Epithelial cell of esophagus (primary cell): Measurements from ENCODE around the gene TRPM1.
A peak's percentile ranks its signal among the peaks of the same experiment; 100 is the strongest.

Source experiments
- DNase-seq: peaks from one replicate; pipeline ENCODE4 v3.0.0; 2010; ENCODE audit warnings: low read depth
- H3K4me3 ChIP-seq: 2 replicates; pipeline ENCODE4 v1.5.1; 2011; ENCODE audit warnings: mild to moderate bottlenecking, low read length, control low read depth
- TF ChIP-seq, protein P1 (sequence below): IDR thresholded peaks from 2 replicates; pipeline ENCODE4 v1.5.1; 2011; ENCODE audit warnings: low read depth, mild to moderate bottlenecking, low read length, control low read depth, inconsistent platforms; ENCODE audit not compliant: insufficient read depth; ENCODE audit errors: missing control alignments

The TRPM1 gene

DNA sequence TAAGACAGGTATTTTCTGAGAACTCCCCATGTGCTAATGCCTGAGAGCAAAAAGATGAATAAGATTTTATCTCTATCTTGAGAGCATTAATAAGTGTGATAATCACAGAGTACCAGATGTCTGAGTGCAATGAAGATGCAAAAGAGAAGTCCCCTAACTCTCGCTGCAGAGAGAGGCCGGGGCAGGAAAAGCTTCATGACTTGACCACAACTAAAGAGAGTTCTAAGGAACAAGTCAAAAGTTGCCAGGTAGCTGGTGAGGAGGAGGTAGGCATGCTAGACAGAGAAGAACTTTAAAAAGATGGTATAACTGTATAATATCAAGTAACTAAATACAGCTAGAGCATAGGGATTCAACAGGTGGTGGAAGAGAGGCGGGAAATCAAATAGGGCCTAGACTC is 138.9 kb downstream of the TRPM1 start:
- no peak overlapping the region for H3K4me3 ChIP-seq
- no peak for DNase-seq
- TF ChIP-seq, protein P1, sequence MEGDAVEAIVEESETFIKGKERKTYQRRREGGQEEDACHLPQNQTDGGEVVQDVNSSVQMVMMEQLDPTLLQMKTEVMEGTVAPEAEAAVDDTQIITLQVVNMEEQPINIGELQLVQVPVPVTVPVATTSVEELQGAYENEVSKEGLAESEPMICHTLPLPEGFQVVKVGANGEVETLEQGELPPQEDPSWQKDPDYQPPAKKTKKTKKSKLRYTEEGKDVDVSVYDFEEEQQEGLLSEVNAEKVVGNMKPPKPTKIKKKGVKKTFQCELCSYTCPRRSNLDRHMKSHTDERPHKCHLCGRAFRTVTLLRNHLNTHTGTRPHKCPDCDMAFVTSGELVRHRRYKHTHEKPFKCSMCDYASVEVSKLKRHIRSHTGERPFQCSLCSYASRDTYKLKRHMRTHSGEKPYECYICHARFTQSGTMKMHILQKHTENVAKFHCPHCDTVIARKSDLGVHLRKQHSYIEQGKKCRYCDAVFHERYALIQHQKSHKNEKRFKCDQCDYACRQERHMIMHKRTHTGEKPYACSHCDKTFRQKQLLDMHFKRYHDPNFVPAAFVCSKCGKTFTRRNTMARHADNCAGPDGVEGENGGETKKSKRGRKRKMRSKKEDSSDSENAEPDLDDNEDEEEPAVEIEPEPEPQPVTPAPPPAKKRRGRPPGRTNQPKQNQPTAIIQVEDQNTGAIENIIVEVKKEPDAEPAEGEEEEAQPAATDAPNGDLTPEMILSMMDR: no peak

DNA sequence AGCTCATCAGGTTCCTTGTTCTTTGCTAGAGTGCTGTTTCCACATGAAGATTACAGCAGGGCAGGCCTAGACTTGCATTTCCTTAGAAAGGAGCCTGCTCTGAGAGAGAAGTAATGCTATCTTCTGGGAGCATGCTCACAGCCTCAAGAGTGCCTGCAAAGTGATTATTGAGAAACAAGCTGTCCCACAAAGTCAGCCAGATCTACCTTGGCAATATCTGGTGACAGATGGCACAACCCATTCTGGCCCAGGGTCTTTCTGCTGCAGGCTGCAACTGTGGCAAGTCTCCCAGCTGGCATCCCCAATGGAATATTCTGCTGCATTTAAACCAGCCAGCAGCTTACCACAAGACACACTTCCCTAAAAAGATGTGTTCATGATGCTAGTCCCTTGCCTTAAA is 139.4 kb downstream of the TRPM1 start:
- TF ChIP-seq, protein P1: no peak
- peak; percentile 93 for DNase-seq
- no peak overlapping the region for H3K4me3 ChIP-seq

DNA sequence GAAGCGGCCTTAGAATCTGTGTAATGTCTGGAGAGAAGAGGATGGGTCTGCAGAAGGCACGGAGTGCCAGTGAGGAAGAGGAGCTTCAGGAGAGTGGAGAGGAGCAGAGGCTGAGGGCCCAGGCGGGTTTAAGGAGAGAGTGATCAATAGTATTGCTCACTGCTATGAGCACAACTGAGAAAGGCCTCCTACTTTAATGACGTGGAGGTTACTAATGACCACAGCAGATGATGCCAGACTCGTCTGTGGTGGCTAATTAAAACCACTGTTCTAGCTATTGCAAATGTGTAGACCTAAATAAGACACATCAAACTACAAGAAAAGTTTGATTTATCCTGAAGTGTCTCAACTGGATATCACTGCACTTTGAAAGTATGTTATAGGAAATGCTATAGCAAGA is 143.3 kb downstream of the TRPM1 start:
- TF ChIP-seq, protein P1: no peak
- no peak for DNase-seq
- no peak overlapping the region for H3K4me3 ChIP-seq

DNA sequence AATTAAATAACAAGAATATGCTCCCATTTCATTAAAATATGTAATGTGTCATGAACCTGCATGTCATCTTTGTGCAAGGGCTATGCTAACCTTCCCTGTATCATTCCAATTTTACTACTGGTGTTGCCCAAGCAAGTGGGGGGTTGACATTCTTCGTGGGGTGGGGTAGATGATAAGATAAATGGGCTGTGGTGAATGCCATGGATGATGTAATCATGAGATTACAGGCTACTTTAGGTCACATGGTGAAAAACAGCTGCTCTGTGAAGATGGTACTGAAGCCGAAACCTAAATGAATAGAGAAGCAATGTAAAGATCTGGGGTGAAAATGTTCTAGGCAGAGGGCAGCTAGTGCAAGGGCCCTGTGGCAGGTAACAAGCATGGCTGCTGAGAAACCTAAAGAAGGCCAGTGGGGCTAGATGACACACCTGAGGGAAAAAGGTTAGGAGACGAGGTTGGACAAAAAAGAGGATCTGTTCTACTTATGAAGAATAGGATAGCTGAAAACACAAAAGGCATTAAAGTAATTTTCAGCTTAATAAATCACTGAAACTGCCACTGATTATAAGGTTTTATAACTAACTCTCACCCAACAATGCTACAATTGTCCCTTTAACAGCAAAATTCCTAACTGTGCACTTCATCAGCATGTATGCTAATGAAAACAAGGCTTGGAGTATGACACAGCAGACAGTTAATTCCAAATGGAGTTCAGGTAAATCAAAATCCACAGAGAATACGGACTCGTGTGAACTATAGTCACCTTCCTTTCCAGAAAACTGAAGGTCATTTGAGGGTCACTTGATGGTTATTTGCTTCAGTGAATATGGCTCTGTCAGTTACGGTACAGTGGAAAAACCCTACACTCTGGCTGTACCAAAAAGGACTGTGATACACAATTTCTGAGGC is 145.1 kb downstream of the TRPM1 start:
- no peak for DNase-seq
- TF ChIP-seq, protein P1: no peak
- no peak overlapping the region for H3K4me3 ChIP-seq

- no peak for DNase-seq
- TF ChIP-seq, protein P1: no peak
These were observed 146.9 kb downstream of the TRPM1 start for GRCh38 chr15:30954674-30955073.

GRCh38 chr15:30953731-30954378 is 147.7 kb downstream of the TRPM1 start:
- peak; percentile 91 for DNase-seq
- no peak overlapping the region for H3K4me3 ChIP-seq
- TF ChIP-seq, protein P1: no peak

More at GRCh38 chr15:30954674-30955073, 146.9 kb downstream of the TRPM1 start:
- no peak overlapping the region for H3K4me3 ChIP-seq

DNA sequence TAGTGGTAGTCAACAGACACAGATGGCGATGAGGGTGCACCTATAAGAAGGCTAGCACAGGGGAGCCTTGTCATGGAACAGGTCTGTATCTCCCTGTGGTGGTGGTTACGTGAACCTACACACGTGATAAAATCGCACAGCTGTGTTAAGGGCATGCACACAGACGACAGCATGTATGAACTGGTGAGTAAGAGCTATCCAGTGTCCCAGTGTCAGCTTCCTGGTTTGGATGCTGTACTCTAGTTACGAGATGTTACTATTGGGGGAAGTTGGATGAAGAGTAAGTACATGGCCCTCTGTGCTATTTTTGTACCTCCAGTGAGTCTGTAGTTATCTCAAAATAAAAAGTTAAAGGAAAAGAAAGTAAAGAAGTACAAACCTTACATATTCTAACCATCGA is 148.3 kb downstream of the TRPM1 start:
- TF ChIP-seq, protein P1: no peak
- no peak for DNase-seq
- H3K4me3 ChIP-seq: no peak overlapping the region
